Measurements from ENCODE around the gene GPR107. TPM values are rescaled to one million over a fixed set of nuclear protein-coding genes. Genes with fewer than 3 reads are reported as not detected.

Gene GPR107
- total RNA-seq, 1 experiment from 2014 or later: 77.4 TPM

DNA sequence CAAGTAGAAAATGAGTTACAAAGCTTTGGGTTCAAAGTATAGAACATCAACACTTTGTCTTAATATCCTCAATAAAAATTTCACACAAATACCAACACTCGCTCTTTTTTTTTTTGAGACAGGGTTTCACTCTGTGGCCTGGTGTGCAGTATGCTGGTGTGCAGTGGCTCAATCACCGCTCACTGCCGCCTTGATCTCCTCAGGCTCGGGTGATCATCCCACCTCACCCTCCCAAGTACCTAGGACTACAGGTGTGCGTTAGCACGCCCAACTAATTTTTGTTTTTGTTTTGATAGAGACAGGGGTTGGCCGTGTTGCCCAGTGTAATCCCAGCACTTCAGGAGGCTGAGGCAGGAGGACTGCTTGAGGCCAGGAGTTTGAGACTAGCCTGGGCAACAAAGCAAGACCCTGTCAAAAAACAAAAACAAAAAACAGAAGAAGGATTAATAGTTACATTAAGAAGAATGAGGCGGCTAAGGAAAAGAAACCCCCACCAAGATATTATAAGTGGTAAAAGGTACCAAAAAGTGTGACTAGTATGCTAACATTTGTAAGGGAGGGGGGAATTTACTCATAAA lies 31.1 kb upstream of the GPR107 start:
- Histone ChIP-seq H3K79me2 (ENCODE audit: low read depth) (peaks cover 56% of the 10 kb centered on the region), H3K9me2 (ENCODE audit: insufficient read depth) (no peaks in the 10 kb centered on the region), H3K4me1 (replicated peaks; ENCODE audit: insufficient read depth) (peaks cover 68% of the 10 kb centered on the region), H3K36me3 (ENCODE audit: low read depth) (no peaks in the 10 kb centered on the region), H3K27ac (peak overlapping the region; percentile 89), H4K20me1 (ENCODE audit: insufficient read depth) (no peaks in the 10 kb centered on the region), H3K4me2 (peak overlapping the region; percentile 62), H2AFZ (no peak overlapping the region), H3F3A (ENCODE audit: insufficient read depth, low read depth) (peaks cover 58% of the 10 kb centered on the region), H3K27me3 (ENCODE audit: insufficient read depth, low read depth) (no peaks in the 10 kb centered on the region), H3K9me3 (ENCODE audit: insufficient read depth, low read depth) (no peaks in the 10 kb centered on the region), H3K4me3 (no peak overlapping the region)
- POLR2A ChIA-PET (ENCODE audit: unreplicated experiment): interaction anchor here (0.5 to 0.7 kb wide), 5 partner anchors 25 to 1471 kb away, joined by 3 to 8 read pairs (median 5); no protein-coding TSS in a partner anchor
- DNase-seq: no peak
- CTCF ChIA-PET: interaction anchor here (0.6 kb wide), 1 partner anchor 307 kb away, joined by 4 read pairs; no protein-coding TSS in a partner anchor
- no TSS peak for BruUV-seq (replicated peaks)
- intact Hi-C loops (cut with micrococcal nuclease; ENCODE audit: unreplicated experiment): loop anchor here (1.0 kb wide), 1 partner anchor 30 kb away; no protein-coding TSS in a partner anchor
- TF ChIP-seq, protein P1, sequence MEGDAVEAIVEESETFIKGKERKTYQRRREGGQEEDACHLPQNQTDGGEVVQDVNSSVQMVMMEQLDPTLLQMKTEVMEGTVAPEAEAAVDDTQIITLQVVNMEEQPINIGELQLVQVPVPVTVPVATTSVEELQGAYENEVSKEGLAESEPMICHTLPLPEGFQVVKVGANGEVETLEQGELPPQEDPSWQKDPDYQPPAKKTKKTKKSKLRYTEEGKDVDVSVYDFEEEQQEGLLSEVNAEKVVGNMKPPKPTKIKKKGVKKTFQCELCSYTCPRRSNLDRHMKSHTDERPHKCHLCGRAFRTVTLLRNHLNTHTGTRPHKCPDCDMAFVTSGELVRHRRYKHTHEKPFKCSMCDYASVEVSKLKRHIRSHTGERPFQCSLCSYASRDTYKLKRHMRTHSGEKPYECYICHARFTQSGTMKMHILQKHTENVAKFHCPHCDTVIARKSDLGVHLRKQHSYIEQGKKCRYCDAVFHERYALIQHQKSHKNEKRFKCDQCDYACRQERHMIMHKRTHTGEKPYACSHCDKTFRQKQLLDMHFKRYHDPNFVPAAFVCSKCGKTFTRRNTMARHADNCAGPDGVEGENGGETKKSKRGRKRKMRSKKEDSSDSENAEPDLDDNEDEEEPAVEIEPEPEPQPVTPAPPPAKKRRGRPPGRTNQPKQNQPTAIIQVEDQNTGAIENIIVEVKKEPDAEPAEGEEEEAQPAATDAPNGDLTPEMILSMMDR (conservative IDR thresholded peaks at IDR 0.05): no peak
- TF ChIP-seq EZH2 (IDR thresholded peaks at IDR 0.05; ENCODE audit: low read depth): no peak

DNA sequence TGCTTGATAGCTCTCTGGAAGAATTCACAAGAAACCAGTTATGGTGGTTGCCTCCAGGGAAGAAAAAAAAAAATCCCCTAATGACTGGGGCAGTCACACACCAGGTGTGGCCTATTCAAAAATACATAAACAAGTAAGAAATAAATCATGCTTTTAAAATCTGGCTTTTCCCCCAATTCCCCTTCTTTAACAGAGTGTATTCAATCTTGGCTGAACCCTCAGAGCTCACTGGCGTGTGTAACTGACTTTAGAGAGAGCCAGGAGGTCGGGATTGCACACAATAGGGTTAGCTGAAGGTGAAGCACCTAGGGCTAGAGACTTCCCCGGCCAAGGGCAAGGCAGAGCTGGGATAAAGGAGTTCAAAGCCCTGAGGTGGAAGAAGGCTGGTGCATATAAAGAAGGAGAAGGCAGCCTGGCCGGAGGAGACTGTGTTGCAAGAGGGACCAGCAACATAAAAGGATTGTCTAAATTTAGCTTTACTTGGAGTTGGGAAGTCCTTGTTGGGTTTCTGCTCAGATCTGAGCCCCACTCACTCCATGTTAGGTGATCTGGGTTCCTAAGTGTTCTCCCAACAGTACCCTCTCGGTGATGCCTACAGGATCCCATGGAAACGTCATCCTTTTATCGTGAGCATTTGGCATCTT lies 30.4 kb upstream of the GPR107 start:
- H3K79me2 ChIP-seq (ENCODE audit: low read depth): peaks cover 62% of the 10 kb centered on the region
- H3K4me3 ChIP-seq: no peak overlapping the region
- POLR2A ChIA-PET (ENCODE audit: unreplicated experiment): interaction anchor here (0.5 to 0.7 kb wide), 5 partner anchors 25 to 1471 kb away, joined by 3 to 8 read pairs (median 5); no protein-coding TSS in a partner anchor
- BruUV-seq (replicated peaks): no TSS peak
- no peaks in the 10 kb centered on the region for H3K9me2 ChIP-seq (ENCODE audit: insufficient read depth)
- peaks cover 72% of the 10 kb centered on the region for H3K4me1 ChIP-seq (replicated peaks; ENCODE audit: insufficient read depth)
- TF ChIP-seq, protein P1 (conservative IDR thresholded peaks at IDR 0.05): no peak
- TF ChIP-seq EZH2 (IDR thresholded peaks at IDR 0.05; ENCODE audit: low read depth): no peak
- CTCF ChIA-PET: interaction anchor here (0.6 to 0.7 kb wide), 2 partner anchors 39 to 307 kb away, joined by 4 read pairs; no protein-coding TSS in a partner anchor
- H4K20me1 ChIP-seq (ENCODE audit: insufficient read depth): no peaks in the 10 kb centered on the region
- H3K27me3 ChIP-seq (ENCODE audit: insufficient read depth, low read depth): no peaks in the 10 kb centered on the region
- H3K27ac ChIP-seq: peak overlapping the region; percentile 89
- H3K4me2 ChIP-seq: peak overlapping the region; percentile 62
- peak; percentile 49 to 94 for DNase-seq
- no peaks in the 10 kb centered on the region for H3K9me3 ChIP-seq (ENCODE audit: insufficient read depth, low read depth)
- no peaks in the 10 kb centered on the region for H3K36me3 ChIP-seq (ENCODE audit: low read depth)
- intact Hi-C loops (cut with micrococcal nuclease; ENCODE audit: unreplicated experiment): loop anchor here (1.0 kb wide), 1 partner anchor 31 kb away; no protein-coding TSS in a partner anchor
- H3F3A ChIP-seq (ENCODE audit: insufficient read depth, low read depth): peaks cover 58% of the 10 kb centered on the region
- H2AFZ ChIP-seq: no peak overlapping the region

DNA sequence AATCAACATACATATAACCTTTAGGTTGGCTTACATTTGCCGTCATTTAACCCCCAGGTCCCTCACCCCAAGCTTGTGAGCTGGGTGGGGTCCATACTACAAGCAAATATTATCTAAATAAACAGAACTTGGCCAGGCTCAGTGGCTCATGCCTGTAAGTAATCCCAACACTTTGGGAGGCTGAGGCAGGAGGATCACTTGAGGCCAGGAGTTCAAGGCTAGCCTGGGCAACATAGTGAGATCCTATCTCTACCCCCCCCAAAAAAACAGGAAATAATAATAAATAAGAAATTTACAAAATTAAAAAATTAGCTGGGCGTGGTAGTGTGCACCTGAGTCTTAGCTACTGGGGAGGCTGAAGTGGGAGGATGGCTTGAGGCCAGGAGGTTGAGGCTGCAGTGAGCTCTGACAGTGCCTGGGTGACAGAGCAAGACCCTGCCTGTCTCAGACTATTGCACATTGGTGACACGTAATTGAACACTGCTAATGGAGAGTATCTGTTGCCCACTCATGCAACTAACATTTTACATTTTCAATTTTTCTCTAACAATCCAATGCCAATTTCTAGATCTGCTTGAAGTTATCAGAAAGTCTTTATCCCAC lies 29.6 kb upstream of the GPR107 start:
- H3K79me2 ChIP-seq (ENCODE audit: low read depth): peaks cover 71% of the 10 kb centered on the region
- H3K4me1 ChIP-seq (replicated peaks; ENCODE audit: insufficient read depth): peaks cover 72% of the 10 kb centered on the region
- no peaks in the 10 kb centered on the region for H3K27me3 ChIP-seq (ENCODE audit: insufficient read depth, low read depth)
- H3K9me3 ChIP-seq (ENCODE audit: insufficient read depth, low read depth): no peaks in the 10 kb centered on the region
- intact Hi-C loops (cut with micrococcal nuclease; ENCODE audit: unreplicated experiment): loop anchor here (1.0 kb wide), 1 partner anchor 32 kb away; no protein-coding TSS in a partner anchor
- no peaks in the 10 kb centered on the region for H3K9me2 ChIP-seq (ENCODE audit: insufficient read depth)
- CTCF ChIA-PET: interaction anchor here (0.6 kb wide), 1 partner anchor 37 kb away, joined by 5 read pairs; no protein-coding TSS in a partner anchor
- H4K20me1 ChIP-seq (ENCODE audit: insufficient read depth): no peaks in the 10 kb centered on the region
- no peak for TF ChIP-seq EZH2 (IDR thresholded peaks at IDR 0.05; ENCODE audit: low read depth)
- TF ChIP-seq, protein P1 (conservative IDR thresholded peaks at IDR 0.05): no peak
- BruUV-seq (replicated peaks): no TSS peak
- DNase-seq: no peak
- no peaks in the 10 kb centered on the region for H3K36me3 ChIP-seq (ENCODE audit: low read depth)
- H3K27ac ChIP-seq: peak overlapping the region; percentile 89
- no peak overlapping the region for H2AFZ ChIP-seq
- peaks cover 58% of the 10 kb centered on the region for H3F3A ChIP-seq (ENCODE audit: insufficient read depth, low read depth)
- H3K4me2 ChIP-seq: peak overlapping the region; percentile 62
- POLR2A ChIA-PET (ENCODE audit: unreplicated experiment): no interaction called here
- no peak overlapping the region for H3K4me3 ChIP-seq

Measured in PC-9 (cell line).